ENCODE measurements around the gene NIPSNAP2. TPM values are rescaled to one million over a fixed set of nuclear protein-coding genes. Genes with fewer than 3 reads are reported as not detected.

The NIPSNAP2 gene
- 24.2 and 32.8 TPM in 2 replicates for total RNA-seq (ENCODE audit: low replicate concordance)

GRCh38 chr7:55964261-55965099, at the start of gene NIPSNAP2:
TSS of gene NIPSNAP2 (plus strand) at chr7:55964585. CDS start at chr7:55964610, 25 bp downstream.

GRCh38 chr7:55951637-55952351, 12.6 kb upstream of the NIPSNAP2 start, which contains the start of gene MRPS17:
TSS of gene MRPS17 (plus strand) at chr7:55951877. CDS start at chr7:55953196, 1,319 bp downstream.

Other genes with a start within 250 kb of the NIPSNAP2 start
- not detected in 2 replicates for gene SEPTIN14, start 101.8 kb upstream of the NIPSNAP2 start, total RNA-seq (ENCODE audit: low replicate concordance)
- gene ZNF713, start 77.1 kb upstream of the NIPSNAP2 start, total RNA-seq (ENCODE audit: low replicate concordance) = 1.1 and 1.2 TPM in 2 replicates
- gene MRPS17, start 12.7 kb upstream of the NIPSNAP2 start, total RNA-seq (ENCODE audit: low replicate concordance) = 6.7 and 15.7 TPM in 2 replicates
- gene PSPH, start 86.9 kb downstream of the NIPSNAP2 start, total RNA-seq (ENCODE audit: low replicate concordance) = 33.5 and 115 TPM in 2 replicates
- 212 and 237 TPM in 2 replicates for gene CCT6A, start 87.2 kb downstream of the NIPSNAP2 start, total RNA-seq (ENCODE audit: low replicate concordance)
- gene SUMF2, start 99.7 kb downstream of the NIPSNAP2 start, total RNA-seq (ENCODE audit: low replicate concordance) = 184 and 185 TPM in 2 replicates
- gene PHKG1, start 128.4 kb downstream of the NIPSNAP2 start, total RNA-seq (ENCODE audit: low replicate concordance) = 0.98 and 7.5 TPM in 2 replicates
- 190 and 433 TPM in 2 replicates for gene CHCHD2, start 141.9 kb downstream of the NIPSNAP2 start, total RNA-seq (ENCODE audit: low replicate concordance)
- gene NUPR2, start 151.8 kb downstream of the NIPSNAP2 start, total RNA-seq (ENCODE audit: low replicate concordance) = not detected in 2 replicates